ENCODE data around the gene PFKL.

Gene PFKL

GRCh38 chr21:44310628-44311507, 11.0 kb downstream of the PFKL start:
- no peaks in the 10 kb centered on the region for H3K4me1 Mint-ChIP-seq (ENCODE audit: low read depth)
- H3K27me3 Mint-ChIP-seq, result no peaks in the 10 kb centered on the region
- H3K4me3 Mint-ChIP-seq, result no peak overlapping the region
- H3K27ac Mint-ChIP-seq, result no peak overlapping the region
- no peaks in the 10 kb centered on the region for H3K9me3 Mint-ChIP-seq
- peaks cover 19% of the 10 kb centered on the region for H3K36me3 Mint-ChIP-seq (ENCODE audit: low read depth)

DNA sequence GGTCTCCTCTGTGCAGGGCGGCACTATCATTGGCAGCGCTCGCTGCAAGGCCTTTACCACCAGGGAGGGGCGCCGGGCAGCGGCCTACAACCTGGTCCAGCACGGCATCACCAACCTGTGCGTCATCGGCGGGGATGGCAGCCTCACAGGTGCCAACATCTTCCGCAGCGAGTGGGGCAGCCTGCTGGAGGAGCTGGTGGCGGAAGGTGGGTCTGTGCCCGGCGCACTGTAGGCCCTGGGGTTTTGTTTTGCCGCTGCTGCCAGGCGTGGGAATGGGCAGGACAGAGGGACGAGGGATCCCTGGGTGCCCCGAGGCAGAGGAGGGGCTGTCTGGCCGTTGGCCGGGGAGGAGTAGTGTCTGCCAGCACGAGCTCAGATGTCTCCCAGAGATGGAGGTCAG, 12.2 kb downstream of the PFKL start:
- no peaks in the 10 kb centered on the region for H3K4me1 Mint-ChIP-seq (ENCODE audit: low read depth)
- H3K4me3 Mint-ChIP-seq, result no peak overlapping the region
- H3K27me3 Mint-ChIP-seq, result no peaks in the 10 kb centered on the region
- no peaks in the 10 kb centered on the region for H3K9me3 Mint-ChIP-seq
- H3K36me3 Mint-ChIP-seq (ENCODE audit: low read depth), result peaks cover 24% of the 10 kb centered on the region
- no peak overlapping the region for H3K27ac Mint-ChIP-seq

DNA sequence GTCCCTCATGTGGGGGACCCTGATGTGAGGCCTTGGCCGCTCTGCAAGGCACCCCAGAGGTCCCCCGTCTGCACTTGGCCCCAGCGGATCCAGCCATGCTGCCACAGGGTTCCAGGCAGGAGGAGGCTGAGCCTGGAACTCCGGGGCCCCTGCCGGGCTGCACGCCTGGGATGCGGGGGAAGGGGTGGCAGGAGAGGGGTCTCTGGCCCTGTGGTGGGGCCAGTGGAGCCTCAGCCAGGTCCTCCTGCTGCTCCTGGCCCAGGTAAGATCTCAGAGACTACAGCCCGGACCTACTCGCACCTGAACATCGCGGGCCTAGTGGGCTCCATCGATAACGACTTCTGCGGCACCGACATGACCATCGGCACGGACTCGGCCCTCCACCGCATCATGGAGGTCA, 12.9 kb downstream of the PFKL start:
- Mint-ChIP-seq H3K27ac (no peak overlapping the region), H3K4me1 (ENCODE audit: low read depth) (no peaks in the 10 kb centered on the region), H3K36me3 (ENCODE audit: low read depth) (peaks cover 23% of the 10 kb centered on the region), H3K9me3 (no peaks in the 10 kb centered on the region), H3K27me3 (no peaks in the 10 kb centered on the region), H3K4me3 (no peak overlapping the region)

GRCh38 chr21:44313451-44313850, 13.6 kb downstream of the PFKL start:
- H3K36me3 Mint-ChIP-seq (ENCODE audit: low read depth), result peaks cover 16% of the 10 kb centered on the region
- no peak overlapping the region for H3K27ac Mint-ChIP-seq
- H3K9me3 Mint-ChIP-seq, result no peaks in the 10 kb centered on the region
- no peaks in the 10 kb centered on the region for H3K4me1 Mint-ChIP-seq (ENCODE audit: low read depth)
- H3K27me3 Mint-ChIP-seq, result no peaks in the 10 kb centered on the region
- no peak overlapping the region for H3K4me3 Mint-ChIP-seq

DNA sequence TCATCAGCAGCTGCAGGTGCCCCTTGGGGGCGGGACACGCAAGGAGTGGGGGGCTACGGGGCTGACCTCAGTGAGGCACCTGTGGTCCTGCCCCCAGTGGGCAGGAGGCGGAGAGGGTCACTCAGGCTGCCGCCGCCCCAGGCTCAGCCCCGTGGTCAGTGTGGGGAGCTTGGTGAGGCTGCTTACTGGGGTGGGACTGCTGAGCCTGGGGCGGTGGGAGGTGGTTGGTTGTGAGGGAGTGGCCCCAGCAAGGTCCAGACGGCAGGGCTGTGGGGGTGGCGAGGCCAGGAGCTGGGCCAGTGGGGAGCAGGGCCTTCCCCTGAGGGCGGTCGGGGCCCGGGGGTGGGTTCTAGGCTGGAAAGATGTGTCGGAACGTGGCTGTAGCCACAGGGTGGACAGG, 14.3 kb downstream of the PFKL start:
- Mint-ChIP-seq H3K4me1 (ENCODE audit: low read depth) (no peaks in the 10 kb centered on the region), H3K9me3 (no peaks in the 10 kb centered on the region), H3K27me3 (no peaks in the 10 kb centered on the region), H3K36me3 (ENCODE audit: low read depth) (peaks cover 16% of the 10 kb centered on the region), H3K4me3 (no peak overlapping the region), H3K27ac (no peak overlapping the region)

GRCh38 chr21:44314561-44314960, 14.7 kb downstream of the PFKL start:
- peaks cover 16% of the 10 kb centered on the region for H3K36me3 Mint-ChIP-seq (ENCODE audit: low read depth)
- H3K27ac Mint-ChIP-seq, result no peak overlapping the region
- H3K27me3 Mint-ChIP-seq, result no peaks in the 10 kb centered on the region
- no peak overlapping the region for H3K4me3 Mint-ChIP-seq
- H3K9me3 Mint-ChIP-seq, result no peaks in the 10 kb centered on the region
- no peaks in the 10 kb centered on the region for H3K4me1 Mint-ChIP-seq (ENCODE audit: low read depth)

GRCh38 chr21:44315691-44316203, 15.9 kb downstream of the PFKL start:
- Mint-ChIP-seq H3K9me3 (no peaks in the 10 kb centered on the region), H3K27me3 (no peaks in the 10 kb centered on the region), H3K36me3 (ENCODE audit: low read depth) (peaks cover 16% of the 10 kb centered on the region), H3K4me3 (no peak overlapping the region), H3K4me1 (ENCODE audit: low read depth) (no peaks in the 10 kb centered on the region), H3K27ac (no peak overlapping the region)

- H3K4me1 Mint-ChIP-seq (ENCODE audit: low read depth), result no peaks in the 10 kb centered on the region
- no peak overlapping the region for H3K4me3 Mint-ChIP-seq
- no peaks in the 10 kb centered on the region for H3K27me3 Mint-ChIP-seq
- H3K36me3 Mint-ChIP-seq (ENCODE audit: low read depth), result peaks cover 10% of the 10 kb centered on the region
- H3K9me3 Mint-ChIP-seq, result no peaks in the 10 kb centered on the region
- no peak overlapping the region for H3K27ac Mint-ChIP-seq
Measured at GRCh38 chr21:44316277-44316900, 16.5 kb downstream of the PFKL start.

DNA sequence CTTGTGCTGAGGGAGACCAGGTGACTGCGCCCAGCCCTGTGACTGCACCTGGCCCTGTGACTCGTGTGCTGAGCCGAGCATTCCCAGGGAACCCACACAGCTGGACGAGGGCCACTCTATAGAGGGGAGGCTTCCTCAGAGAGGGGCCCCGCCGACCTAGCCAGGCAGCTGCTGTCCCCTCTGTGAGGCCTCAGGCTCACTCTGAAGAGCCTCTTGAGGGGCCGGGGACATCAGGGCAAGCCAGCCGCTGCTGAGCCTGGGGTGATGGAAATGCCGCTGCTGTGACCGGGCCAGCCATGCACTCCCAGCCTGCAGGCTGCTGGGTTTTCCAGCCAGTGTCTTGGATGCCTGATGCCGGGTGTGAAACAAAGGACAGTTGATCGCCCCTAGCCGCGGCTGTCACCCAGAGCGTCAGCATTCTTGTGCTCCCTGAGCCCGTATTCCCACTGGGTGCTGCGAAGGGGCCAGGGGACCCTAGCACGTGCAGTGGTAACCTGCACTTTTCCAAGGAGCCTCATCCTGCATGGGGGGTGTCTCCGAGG, 17.5 kb downstream of the PFKL start:
- Mint-ChIP-seq H3K4me3 (no peak overlapping the region), H3K27me3 (no peaks in the 10 kb centered on the region), H3K4me1 (ENCODE audit: low read depth) (no peaks in the 10 kb centered on the region), H3K27ac (no peak overlapping the region), H3K9me3 (no peaks in the 10 kb centered on the region), H3K36me3 (ENCODE audit: low read depth) (peaks cover 7% of the 10 kb centered on the region)

DNA sequence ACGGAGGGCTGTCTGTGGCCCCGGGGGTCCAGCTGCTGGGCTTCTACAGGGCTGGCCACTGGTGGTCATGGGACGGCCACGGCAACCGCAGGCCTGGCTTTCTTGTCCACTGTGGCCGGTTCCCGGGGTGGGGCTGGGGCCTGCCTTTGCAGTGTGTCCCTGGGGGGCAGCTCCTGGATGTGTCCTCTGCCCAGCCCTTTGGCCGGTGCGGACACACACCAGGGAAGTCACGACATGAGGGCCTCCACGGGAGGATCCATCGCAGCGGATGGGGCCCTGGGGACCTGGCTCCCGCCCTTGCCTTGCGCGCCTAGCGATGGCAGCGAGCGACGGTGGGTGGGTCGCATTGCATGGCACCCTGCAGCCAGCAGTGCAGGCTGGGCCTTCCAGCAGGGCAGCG, 18.0 kb downstream of the PFKL start:
- Mint-ChIP-seq H3K4me1 (ENCODE audit: low read depth) (no peaks in the 10 kb centered on the region), H3K9me3 (no peaks in the 10 kb centered on the region), H3K36me3 (ENCODE audit: low read depth) (peaks cover 5% of the 10 kb centered on the region), H3K27ac (no peak overlapping the region), H3K4me3 (no peak overlapping the region), H3K27me3 (no peaks in the 10 kb centered on the region)

DNA sequence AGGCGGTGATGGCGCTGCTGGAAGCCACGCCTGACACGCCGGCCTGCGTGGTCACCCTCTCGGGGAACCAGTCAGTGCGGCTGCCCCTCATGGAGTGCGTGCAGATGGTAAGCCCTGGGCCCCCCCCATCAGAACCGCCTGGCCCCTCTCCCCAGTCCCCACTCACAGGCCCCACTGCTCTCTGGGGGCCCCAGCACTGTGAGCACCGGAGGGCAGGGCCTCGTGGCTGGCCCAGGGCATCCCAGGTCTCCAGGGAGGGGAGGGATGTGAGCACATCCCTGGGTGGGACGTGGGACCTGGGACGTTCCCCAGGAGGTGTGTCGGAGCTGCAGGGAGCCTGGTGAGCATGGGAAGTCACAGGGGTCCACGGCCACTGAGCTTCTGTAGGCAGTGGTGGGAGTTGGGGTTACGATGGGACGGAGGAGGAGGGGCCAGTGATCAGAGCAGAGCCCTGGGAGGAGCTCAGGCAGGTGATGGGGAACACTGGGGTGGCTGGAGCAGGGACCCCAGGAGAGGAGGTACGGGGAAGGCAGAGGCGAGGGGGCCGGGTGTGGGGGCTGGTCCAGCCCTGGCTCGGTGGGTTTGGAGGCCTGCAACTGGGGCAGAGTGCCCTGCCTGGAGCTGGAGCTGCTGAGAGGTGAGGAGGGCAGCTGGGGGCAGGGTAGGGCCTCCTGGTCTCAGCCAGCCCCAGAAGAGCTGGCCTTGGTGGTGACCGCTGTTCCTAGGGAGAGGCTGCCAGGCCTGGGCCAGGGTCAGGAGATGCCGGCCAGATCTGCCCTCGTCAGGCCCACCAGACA, 18.8 kb downstream of the PFKL start:
- H3K36me3 Mint-ChIP-seq (ENCODE audit: low read depth), result peaks cover 5% of the 10 kb centered on the region
- H3K27ac Mint-ChIP-seq, result no peak overlapping the region
- H3K27me3 Mint-ChIP-seq, result no peaks in the 10 kb centered on the region
- no peaks in the 10 kb centered on the region for H3K4me1 Mint-ChIP-seq (ENCODE audit: low read depth)
- H3K9me3 Mint-ChIP-seq, result no peaks in the 10 kb centered on the region
- no peak overlapping the region for H3K4me3 Mint-ChIP-seq

- Mint-ChIP-seq H3K36me3 (ENCODE audit: low read depth) (peaks cover 5% of the 10 kb centered on the region), H3K9me3 (no peaks in the 10 kb centered on the region), H3K27me3 (no peaks in the 10 kb centered on the region), H3K4me3 (no peak overlapping the region), H3K4me1 (ENCODE audit: low read depth) (no peaks in the 10 kb centered on the region), H3K27ac (no peak overlapping the region)
Measured at GRCh38 chr21:44319407-44320065, 19.7 kb downstream of the PFKL start.

DNA sequence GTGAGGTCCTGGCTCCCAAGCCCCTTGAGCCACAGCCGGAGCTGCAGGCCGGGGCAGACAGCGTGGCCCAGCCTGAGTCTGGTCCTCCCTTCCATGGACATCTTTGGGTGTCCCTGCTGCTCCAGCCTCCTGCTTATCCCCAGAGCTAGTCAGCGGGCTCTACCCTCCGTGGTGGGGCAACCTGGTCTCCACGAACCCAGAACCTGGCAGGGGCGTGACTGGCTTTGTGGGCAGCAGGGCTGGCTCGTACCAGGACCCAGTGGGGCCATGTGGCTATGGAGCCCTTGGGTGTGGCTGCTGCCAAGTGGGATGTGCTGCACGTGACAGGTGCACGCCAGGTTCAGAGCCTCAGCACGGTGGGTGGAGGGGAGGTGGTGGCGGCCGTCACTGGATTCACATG, 21.0 kb downstream of the PFKL start:
- H3K4me1 Mint-ChIP-seq (ENCODE audit: low read depth), result no peaks in the 10 kb centered on the region
- no peak overlapping the region for H3K27ac Mint-ChIP-seq
- H3K4me3 Mint-ChIP-seq, result no peak overlapping the region
- H3K27me3 Mint-ChIP-seq, result no peaks in the 10 kb centered on the region
- no peaks in the 10 kb centered on the region for H3K9me3 Mint-ChIP-seq
- H3K36me3 Mint-ChIP-seq (ENCODE audit: low read depth), result peaks cover 5% of the 10 kb centered on the region

GRCh38 chr21:44321846-44322450, 22.1 kb downstream of the PFKL start:
- no peaks in the 10 kb centered on the region for H3K4me1 Mint-ChIP-seq (ENCODE audit: low read depth)
- H3K27me3 Mint-ChIP-seq, result no peaks in the 10 kb centered on the region
- H3K36me3 Mint-ChIP-seq (ENCODE audit: low read depth), result no peaks in the 10 kb centered on the region
- H3K4me3 Mint-ChIP-seq, result no peak overlapping the region
- H3K27ac Mint-ChIP-seq, result no peak overlapping the region
- H3K9me3 Mint-ChIP-seq, result no peaks in the 10 kb centered on the region
